IPS-15b (cell line): Measurements from ENCODE around the gene NSG1.
"Not testable (repeated sequence)": the region's sequence is repeated elsewhere in the genome, so short reads cannot be mapped to it uniquely, and the experiment has no call there.

Experiments
- H3K27me3 ChIP-seq: one replicate; pipeline ENCODE4 v1.6.1; 2013; ENCODE audit warnings: low read length; ENCODE audit not compliant: control insufficient read depth, insufficient read depth
- H3K36me3 ChIP-seq: one replicate; pipeline ENCODE4 v1.6.1; 2013; ENCODE audit warnings: low read length; ENCODE audit not compliant: control insufficient read depth, insufficient read depth
- H3K4me1 ChIP-seq: one replicate; pipeline ENCODE4 v1.6.1; 2013; ENCODE audit warnings: mild to moderate bottlenecking, low read length; ENCODE audit not compliant: control insufficient read depth, insufficient read depth
- H3K4me3 ChIP-seq: one replicate; pipeline ENCODE4 v1.5.1; 2013; ENCODE audit warnings: low read depth, low read length
- H3K9ac ChIP-seq: one replicate; pipeline ENCODE4 v1.6.1; 2013; ENCODE audit warnings: low read depth, mild to moderate bottlenecking, low read length
- H3K9me3 ChIP-seq: one replicate; pipeline ENCODE4 v1.6.1; 2013; ENCODE audit warnings: mild to moderate bottlenecking, low read length; ENCODE audit not compliant: control insufficient read depth, insufficient read depth

The NSG1 gene

GRCh38 chr4:4457803-4458553 is 71.1 kb downstream of the NSG1 start:
- Histone ChIP-seq H3K4me1 (peaks cover 29% of the 10 kb centered on the region), H3K9me3 (no peaks in the 10 kb centered on the region), H3K36me3 (no peaks in the 10 kb centered on the region), H3K9ac (peak overlapping the region; percentile 1), H3K4me3 (peak overlapping the region; percentile 6), H3K27me3 (no peaks in the 10 kb centered on the region)

DNA sequence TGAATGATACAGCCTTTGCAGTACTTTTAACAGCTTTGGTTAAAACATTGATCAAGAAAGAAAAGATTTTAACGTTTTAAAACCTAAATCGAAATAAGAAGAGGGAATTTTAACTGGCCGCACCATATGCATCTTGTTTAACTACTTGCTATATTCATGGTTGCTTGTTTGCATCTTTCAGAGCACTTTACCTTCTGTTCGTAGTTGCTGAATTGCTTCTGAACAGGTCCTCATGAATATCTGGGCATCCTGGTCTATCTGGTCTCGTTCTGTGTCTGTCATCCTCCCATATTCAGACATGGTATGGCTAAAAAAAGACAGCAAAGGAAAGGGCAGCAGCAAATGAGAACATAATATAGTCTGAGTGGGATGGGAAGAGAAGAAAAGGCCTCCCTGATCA is 72.3 kb downstream of the NSG1 start:
- Histone ChIP-seq H3K4me1 (peaks cover 34% of the 10 kb centered on the region), H3K27me3 (no peaks in the 10 kb centered on the region), H3K9me3 (no peaks in the 10 kb centered on the region), H3K36me3 (no peaks in the 10 kb centered on the region), H3K4me3 (no peak overlapping the region), H3K9ac (no peak overlapping the region)

- Histone ChIP-seq H3K36me3 (no peaks in the 10 kb centered on the region), H3K27me3 (no peaks in the 10 kb centered on the region), H3K9ac (no peak overlapping the region), H3K4me3 (no peak overlapping the region), H3K4me1 (peaks cover 34% of the 10 kb centered on the region), H3K9me3 (no peaks in the 10 kb centered on the region)
Observed at GRCh38 chr4:4460759-4461158, 73.9 kb downstream of the NSG1 start.

DNA sequence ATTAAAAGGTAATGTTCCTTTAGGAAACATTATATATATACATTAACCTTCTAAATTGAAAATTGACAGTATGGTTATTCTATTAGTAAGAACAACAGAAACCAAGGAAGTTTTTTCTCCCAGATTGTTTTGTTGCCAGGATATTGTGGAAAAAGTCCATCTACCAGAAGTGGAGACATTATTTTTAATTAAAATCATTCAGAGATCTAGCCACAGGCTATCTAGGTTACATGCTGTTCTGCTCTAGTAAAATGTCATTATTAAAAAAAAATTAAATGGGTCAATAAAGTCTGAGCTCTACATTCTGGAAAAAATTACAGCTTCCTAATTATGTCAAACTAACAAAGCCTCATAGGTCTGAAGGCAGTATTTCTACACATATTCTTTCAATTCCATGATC is 74.3 kb downstream of the NSG1 start:
- Histone ChIP-seq H3K4me1 (peaks cover 34% of the 10 kb centered on the region), H3K9ac (no peak overlapping the region), H3K36me3 (no peaks in the 10 kb centered on the region), H3K4me3 (no peak overlapping the region), H3K9me3 (no peaks in the 10 kb centered on the region), H3K27me3 (no peaks in the 10 kb centered on the region)

DNA sequence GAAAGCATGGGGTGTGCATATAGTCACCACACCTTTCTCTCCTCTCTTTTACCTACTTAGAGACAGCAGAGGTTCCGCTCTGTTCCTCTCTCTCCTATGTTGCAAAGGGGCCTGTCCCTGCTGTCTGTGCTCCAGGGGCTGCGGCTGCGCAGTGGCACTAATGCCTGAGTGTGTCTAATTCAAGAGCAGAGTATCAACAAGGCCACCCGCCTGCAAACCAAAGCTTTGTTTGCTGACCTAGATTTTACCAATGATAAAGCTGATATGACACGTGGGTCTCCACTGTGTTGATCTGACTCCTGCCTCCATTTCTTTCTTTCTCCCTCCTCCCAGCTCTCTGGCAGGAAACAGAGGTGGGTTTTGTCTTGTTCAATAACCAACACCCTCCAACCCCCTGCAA is 74.9 kb downstream of the NSG1 start:
- Histone ChIP-seq H3K4me1 (peaks cover 34% of the 10 kb centered on the region), H3K9me3 (no peaks in the 10 kb centered on the region), H3K4me3 (no peak overlapping the region), H3K27me3 (no peaks in the 10 kb centered on the region), H3K36me3 (no peaks in the 10 kb centered on the region), H3K9ac (no peak overlapping the region)

DNA sequence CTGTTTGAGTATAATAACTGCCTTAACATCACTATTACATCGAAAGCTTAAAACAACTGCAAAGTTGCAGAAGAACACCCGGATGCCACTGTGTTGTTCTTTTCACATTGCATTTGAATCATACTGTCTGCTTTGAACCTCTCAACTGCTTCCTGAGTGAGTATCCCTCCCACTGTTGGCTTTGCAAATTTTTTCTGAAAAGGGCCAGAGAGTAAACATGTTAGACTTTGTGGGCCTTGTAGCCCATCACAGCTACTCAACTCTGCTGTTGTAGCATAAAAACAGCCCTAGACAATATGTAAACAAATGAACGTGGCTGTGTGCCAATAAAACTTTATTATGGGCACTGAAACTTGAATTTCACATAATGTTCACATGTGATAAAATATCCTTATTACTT is 76.1 kb downstream of the NSG1 start:
- Histone ChIP-seq H3K36me3 (no peaks in the 10 kb centered on the region), H3K9me3 (no peaks in the 10 kb centered on the region), H3K27me3 (no peaks in the 10 kb centered on the region), H3K9ac (no peak overlapping the region), H3K4me1 (peaks cover 23% of the 10 kb centered on the region), H3K4me3 (no peak overlapping the region)

DNA sequence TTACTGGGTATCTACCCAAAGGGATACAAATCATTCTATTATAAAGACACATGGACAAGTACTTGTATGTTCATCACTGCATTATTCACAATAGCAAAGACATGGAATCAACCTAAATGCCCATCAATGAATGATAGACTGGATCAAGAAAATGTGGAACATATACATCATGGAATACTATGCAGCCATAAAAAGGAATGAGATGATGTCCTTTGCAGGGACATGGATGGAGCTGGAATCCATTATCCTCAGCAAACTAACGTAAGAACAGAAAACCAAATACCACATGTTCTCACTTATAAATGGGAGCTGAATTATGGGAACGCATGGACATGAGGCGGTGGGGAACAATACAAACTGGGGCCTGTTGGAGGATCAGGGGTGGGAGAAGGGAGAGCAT is 78.3 kb downstream of the NSG1 start:
- H3K27me3 ChIP-seq: not testable (repeated sequence)

More for the DNA sequence above, 78.3 kb downstream of the NSG1 start:
- H3K36me3 ChIP-seq, H3K4me3 ChIP-seq, H3K9ac ChIP-seq, H3K9me3 ChIP-seq: not testable (repeated sequence)
- peaks cover 10% of the 10 kb centered on the region for H3K4me1 ChIP-seq
